Measurements from ENCODE around the gene LAMA2.

The LAMA2 gene, protein sequence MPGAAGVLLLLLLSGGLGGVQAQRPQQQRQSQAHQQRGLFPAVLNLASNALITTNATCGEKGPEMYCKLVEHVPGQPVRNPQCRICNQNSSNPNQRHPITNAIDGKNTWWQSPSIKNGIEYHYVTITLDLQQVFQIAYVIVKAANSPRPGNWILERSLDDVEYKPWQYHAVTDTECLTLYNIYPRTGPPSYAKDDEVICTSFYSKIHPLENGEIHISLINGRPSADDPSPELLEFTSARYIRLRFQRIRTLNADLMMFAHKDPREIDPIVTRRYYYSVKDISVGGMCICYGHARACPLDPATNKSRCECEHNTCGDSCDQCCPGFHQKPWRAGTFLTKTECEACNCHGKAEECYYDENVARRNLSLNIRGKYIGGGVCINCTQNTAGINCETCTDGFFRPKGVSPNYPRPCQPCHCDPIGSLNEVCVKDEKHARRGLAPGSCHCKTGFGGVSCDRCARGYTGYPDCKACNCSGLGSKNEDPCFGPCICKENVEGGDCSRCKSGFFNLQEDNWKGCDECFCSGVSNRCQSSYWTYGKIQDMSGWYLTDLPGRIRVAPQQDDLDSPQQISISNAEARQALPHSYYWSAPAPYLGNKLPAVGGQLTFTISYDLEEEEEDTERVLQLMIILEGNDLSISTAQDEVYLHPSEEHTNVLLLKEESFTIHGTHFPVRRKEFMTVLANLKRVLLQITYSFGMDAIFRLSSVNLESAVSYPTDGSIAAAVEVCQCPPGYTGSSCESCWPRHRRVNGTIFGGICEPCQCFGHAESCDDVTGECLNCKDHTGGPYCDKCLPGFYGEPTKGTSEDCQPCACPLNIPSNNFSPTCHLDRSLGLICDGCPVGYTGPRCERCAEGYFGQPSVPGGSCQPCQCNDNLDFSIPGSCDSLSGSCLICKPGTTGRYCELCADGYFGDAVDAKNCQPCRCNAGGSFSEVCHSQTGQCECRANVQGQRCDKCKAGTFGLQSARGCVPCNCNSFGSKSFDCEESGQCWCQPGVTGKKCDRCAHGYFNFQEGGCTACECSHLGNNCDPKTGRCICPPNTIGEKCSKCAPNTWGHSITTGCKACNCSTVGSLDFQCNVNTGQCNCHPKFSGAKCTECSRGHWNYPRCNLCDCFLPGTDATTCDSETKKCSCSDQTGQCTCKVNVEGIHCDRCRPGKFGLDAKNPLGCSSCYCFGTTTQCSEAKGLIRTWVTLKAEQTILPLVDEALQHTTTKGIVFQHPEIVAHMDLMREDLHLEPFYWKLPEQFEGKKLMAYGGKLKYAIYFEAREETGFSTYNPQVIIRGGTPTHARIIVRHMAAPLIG (N-terminal part only)

DNA sequence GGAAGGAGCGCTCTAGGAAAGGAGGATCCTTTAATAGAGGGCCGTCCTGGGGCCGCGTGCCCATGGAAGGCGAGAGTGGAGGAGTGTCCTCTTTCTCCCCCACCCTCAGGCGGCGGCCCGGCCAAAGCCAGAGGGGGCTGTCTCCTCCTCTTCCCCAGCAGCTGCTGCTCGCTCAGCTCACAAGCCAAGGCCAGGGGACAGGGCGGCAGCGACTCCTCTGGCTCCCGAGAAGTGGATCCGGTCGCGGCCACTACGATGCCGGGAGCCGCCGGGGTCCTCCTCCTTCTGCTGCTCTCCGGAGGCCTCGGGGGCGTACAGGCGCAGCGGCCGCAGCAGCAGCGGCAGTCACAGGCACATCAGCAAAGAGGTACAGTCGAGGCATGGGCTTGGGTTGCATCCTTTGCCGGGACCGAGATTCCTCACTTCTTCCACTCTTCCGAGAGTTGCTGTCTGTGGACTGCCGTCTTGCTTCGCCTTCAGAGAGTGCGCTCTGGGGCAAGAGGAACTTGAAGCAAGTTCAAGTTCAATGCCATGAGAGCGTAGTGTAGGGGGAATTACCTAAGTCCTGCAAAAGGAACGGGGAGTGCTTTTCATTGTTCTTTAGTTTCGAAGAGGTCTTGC lies at the start of gene LAMA2:
TSS of gene LAMA2 (plus strand) at position 148 of the 621 bp plus-strand sequence. CDS start at position 256, 108 bp downstream.
- DNase-seq = no peak

- DNase-seq = no peak
These were observed 46.2 kb upstream of the LAMA2 start for GRCh38 chr6:128836761-128837160.

DNA sequence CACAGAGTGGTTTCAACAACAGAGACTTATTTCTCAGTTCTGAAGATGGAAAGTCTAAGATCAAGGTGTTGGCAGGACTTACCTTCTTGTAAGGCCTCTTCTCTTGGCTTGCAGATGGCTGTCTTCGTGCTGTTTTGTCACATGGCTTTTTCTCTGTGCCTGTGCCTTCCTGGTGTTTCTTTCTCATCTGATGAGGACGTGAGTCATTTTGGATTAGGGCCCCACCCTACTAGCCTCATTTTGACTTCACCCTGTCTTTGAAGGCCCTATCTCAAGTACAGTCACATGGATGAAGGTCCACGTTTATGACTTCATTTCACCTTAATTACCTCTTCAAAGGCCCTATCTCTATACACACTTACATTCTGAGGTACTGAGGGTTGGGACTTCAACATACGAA lies 41.4 kb upstream of the LAMA2 start:
- DNase-seq = no peak

DNA sequence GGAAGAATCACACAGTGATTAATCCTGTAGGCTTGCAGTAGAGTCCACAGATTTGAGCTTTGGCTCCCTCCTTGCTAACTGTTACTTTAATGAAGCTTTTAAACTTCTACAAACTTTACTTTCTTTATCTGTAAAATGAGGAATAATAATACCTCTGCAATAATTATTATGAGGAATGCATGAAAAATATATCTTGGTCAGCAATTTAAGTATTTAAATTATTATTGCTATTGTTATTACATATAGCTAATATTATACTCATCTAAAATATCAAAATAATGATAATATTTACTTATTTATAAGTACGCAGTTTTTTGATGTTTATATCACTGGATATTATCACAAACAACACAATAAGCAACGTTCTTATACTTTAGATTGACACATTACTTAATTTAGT lies 38.3 kb upstream of the LAMA2 start:
- no peak for DNase-seq

DNA sequence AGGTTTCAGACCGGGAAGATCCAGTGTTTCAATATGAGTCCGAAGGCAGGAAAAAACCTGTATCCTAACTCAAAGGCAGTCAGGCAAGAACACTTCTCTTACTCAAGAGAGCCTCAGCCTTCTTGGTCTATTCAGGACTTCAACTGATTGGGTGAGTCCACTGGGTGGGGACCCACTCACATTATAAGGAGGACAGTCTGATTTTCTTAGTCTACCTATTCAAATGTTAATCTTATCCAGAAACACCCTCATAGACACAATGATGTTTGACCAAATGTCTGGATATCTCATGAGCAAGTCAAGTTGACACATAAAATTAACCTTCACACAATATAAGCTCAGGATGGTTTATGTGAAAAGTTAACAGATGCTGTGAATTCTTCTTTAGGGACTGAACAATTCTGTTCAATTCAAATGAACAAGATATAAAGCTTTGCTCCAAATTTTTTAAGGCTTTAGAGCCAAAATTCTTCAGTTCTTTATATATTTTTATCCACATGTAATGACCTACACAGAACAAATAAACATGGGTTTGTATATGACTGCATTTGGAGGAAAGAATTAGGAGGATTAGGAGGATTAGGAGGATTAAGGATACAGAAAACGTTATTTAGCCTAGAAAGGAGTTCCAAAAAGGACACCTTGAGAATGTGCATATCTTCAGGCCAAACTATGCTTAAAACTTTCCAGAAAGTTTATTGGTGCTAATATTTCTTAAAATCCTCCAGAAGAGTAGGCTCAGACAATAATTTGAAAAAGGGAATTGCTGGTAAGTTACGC lies 35.3 kb upstream of the LAMA2 start:
- DNase-seq = no peak

GRCh38 chr6:128848212-128848935 lies 34.6 kb upstream of the LAMA2 start:
- DNase-seq = no peak

DNA sequence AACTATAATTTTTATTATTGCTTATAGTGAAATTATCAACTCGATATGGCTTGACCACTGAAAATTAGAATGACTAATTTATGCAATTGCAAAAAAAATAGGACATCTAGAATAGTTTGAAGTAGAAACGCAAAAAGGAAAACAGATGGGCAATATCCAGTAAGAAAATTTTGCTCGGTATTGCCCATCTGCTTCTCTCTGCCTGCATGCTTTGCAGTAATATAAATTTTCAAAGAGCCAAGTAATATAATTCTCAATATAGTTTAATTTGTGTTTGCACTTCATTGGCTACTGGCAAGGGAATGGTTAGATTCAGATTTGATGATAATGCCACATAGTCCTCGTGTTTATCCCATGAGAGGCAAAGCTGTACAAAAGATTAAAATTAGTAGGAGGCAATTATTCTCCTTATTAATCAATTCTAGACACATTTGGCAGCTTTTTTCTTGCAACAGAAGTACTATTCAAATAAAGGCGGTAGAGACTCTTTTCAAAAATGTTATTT lies 27.3 kb upstream of the LAMA2 start:
- DNase-seq = no peak

DNA sequence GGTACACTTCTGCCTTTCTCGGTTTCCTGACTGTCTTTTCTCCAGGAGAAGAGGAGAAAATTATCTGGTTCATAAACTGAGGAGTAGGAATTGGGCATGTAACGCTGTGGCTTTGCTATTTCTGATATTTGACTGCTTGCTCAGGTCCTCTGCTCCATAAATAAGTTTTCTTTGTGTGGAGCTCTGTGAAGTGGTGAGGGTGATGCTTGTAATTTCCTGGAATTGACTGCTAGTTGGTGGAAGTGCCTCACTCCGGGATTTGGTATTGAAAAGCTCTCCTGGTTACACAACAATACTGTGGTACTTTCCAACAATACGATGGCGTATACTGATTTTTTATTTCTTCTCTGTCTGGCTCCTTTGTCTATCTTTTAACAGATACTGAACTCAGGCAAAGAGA lies 25.1 kb upstream of the LAMA2 start:
- no peak for DNase-seq

DNA sequence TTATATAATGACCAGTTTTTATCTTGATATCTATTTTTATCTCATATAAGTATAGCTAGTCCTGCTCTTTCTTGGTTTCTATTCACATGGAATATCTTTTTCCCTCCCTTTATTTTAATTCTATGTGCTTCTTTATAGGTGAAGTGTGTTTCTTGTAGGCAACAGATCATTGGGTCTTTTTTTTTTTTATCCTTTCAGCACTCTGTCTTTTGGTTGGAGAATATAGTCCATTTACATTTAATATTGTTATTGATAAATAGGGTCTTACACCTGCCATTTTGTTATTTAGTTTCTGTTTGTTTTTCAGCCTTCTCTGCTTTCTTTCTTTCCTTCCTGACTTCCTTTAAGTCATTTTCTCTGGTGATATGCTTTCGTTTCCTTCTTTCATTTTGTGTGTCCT lies 22.2 kb upstream of the LAMA2 start:
- no peak for DNase-seq

DNA sequence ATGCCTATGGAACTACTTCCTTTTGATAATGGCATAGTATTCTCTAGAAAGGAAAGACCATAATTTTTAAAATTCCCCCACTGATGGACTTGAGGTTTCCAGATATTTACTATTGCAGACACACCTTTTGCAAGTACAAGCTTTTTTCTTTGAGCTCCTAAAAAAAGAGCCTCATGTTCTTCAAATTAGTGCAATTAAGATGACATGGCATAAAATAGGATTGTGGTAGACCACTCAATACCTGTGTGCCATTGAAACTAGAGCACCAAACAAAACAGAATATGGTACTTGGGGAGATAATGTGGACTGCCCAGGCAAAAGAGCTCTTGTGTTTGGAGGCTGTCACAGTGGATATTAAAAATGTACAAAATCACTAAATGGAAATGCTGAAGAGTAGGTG lies 19.0 kb upstream of the LAMA2 start:
- DNase-seq = no peak

DNA sequence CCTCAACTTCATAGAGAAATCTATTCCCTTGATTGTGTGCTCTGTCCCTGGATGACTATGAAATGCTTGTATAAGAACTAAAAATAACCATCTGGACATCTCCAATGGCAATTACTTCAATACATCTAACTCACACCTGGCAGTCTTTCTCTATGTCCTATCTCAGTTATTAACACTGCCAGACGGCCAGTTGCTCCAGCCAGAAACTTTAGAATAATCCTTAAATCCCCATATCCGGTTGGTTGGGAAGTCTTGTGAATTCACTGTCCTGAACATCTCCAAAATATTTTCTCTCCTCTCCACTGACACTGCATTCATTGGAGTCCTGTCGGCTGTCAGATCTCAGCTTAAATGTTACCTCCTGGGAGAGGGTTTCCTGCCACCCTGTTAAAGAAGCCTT lies 12.2 kb upstream of the LAMA2 start:
- no peak for DNase-seq

DNA sequence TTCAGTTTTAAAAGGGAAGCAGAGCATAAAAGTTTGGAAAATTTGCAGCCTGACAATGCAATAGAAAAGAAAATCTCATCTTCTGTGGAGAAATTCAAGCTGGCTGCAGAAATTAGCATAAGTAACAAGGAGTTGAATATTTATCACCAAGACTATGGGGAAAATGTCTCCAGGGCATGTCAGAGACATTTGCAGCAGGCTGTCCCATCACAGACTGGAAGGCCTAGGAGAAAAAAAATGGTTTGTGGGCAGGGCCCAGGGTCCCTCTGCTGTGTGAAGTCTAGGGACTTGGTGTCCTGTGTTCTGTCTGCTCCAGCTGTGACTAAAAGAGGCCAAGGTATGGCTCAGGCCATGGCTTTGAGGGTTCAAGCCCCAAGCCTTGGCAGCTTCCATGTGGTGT lies 8.1 kb upstream of the LAMA2 start:
- no peak for DNase-seq

- no peak for DNase-seq
These were observed 378 bp upstream of the LAMA2 start for GRCh38 chr6:128882560-128882959.

DNA sequence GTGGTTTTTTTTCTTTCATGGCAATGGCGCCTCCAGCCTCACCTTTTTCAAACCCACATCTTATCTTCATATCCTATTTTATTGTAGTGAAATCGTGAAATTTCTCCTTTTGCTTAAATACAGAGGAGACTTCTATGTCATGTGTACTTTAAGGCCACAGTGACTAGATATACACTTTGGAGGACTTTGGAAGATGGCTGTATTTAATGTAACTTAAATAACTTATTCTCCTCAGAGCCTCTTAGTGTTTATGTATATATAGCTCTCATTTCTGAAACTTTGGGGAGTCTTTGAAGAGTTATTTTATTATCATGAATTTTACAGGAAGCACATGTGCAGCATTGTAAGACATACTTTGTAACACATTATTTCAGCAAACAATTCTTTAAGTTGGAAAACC lies 968 bp downstream of the LAMA2 start:
- DNase-seq = no peak

DNA sequence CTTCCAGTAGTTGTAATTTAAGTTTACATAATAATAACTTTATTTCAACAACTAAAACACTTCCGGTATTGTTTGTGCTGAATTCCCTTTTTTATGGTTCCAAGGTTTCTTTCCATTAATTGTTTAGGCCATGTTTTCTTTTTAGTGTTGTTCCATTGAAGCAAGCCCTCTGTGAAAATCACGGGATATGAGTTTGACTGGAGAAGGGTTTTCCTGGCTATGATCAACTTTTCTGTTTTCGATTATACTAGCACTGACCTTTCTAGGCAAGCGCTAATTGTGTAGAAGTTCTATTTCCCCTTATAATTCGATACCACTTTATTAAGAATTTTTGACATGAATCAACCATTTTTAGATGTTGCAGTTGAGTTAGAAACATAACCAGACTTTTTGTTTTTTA lies 2.4 kb downstream of the LAMA2 start:
- no peak for DNase-seq

GRCh38 chr6:128886706-128887105 lies 3.8 kb downstream of the LAMA2 start:
- no peak for DNase-seq

GRCh38 chr6:128888444-128889175 lies 5.7 kb downstream of the LAMA2 start:
- DNase-seq = no peak

GRCh38 chr6:128889870-128890269 lies 6.9 kb downstream of the LAMA2 start:
- DNase-seq = no peak

GRCh38 chr6:128892079-128892478 lies 9.1 kb downstream of the LAMA2 start:
- DNase-seq = no peak

DNA sequence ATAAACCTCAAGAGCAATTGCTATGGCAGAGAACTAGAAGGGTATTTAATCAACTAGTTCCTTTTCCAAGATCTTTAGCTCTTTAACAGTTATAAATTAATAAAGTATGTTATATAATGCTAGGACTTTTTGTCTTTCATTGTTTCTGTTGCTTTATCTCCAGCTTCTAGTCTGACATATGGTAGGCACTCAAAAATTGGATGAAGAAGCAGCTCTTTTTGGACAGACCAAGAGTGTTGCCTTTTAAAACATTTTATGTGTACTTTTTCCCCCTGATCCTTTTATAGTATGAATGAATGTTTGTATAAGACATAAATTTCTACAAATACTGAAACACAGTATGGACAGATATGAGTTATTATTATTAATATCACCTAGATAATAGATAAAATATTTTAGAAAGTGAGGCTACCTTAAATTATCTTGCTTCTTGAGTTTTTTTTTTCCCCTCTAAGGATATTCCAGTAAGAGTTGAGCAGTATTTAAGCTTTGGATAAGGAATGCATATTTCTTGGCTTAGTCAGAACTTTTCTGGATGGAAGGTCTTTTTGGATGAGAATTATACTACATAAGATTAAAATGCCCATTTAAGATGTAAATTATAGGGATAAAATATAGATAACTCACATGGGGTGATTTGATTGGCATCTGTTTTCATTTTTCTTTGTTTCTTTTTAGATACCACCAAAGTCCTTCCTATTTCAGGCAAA lies 16.6 kb downstream of the LAMA2 start:
- DNase-seq = no peak
